ENCODE measurements around the gene DTX2.
"Not testable (repeated sequence)": the region's sequence is repeated elsewhere in the genome, so short reads cannot be mapped to it uniquely, and the experiment has no call there.

- TF ChIP-seq POLR2AphosphoS5 (IDR thresholded peaks at IDR 0.05); CTCF (IDR thresholded peaks at IDR 0.05 in 8 of 11, conservative IDR thresholded peaks at IDR 0.05 in 3 of 11); POLR2A (IDR thresholded peaks at IDR 0.05): not testable (repeated sequence)
Observed at GRCh38 chr7:76487969-76488368, 26.5 kb downstream of the DTX2 start.
